Stimulated activated CD4-positive, alpha-beta T cell treated with anti-CD3 and anti-CD28 coated beads, TNF-alpha, amount 100 ng/mL, for 48 hours (primary cell): ENCODE results near the gene TRIO.

Experiments
- DNase-seq, 3 donors: peaks; one replicate each; pipeline ENCODE4 v3.0.0-alpha.2; 2020; ENCODE audit warnings: low read depth in 3 of 3

TRIO gene

GRCh38 chr5:14147210-14147609, 4.1 kb downstream of the TRIO start:
- no peak for DNase-seq

DNA sequence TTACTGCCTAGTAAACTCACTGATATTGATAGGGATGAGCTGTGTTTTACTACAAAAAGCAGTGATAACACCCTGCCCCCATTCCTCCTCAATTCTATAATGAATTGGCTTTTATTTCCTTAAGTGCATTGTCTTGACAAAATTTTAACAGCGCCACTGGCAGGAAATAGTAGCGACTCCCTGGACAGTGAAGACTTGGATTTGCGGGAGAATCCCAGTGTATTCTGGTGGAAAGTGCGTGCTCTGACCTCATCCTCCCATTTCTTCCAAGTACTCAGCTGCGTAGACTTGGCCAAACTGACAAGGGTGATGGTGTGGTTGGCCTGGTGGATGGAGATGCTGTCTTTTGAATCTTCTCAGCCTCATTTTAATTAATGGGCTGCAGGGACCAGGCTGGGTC, 5.3 kb downstream of the TRIO start:
- no peak for DNase-seq

DNA sequence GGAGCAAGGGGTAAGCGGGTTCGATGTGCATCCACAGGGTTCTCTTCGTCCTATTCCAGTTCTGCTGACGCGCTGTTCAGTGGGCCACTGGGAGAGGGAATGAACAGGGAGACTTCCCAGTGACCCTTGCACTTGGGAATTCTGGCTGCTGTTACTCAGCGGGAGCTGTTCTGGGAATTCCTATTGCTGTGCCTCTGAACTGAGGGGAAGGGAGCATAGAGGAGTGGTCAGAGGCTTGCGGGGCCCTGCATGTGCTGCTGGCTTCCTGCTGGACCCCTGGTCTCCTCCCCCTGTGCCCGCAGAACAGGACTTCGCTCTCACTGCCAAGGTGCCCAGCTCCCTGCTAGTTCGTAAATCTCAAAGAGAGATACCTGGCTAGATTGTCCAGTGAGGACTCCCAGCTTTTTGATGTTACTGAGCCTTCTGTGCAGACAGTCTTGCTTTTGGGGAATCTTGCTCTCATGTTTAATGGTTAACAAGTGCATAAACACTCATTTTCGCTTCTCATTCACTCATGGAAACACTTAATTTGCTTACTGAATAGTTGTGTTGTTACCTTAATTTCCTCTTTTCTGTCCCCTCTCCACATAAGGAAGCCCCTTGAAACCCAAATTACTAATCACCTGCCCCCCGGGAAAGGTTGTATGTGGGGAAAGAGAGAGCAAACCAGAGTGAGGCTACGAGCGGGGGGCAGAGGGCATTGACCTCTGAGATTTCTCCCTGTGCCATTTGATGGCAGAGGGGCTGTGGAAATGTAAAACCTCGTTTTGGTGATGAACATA, 5.9 kb downstream of the TRIO start:
- no peak for DNase-seq

DNA sequence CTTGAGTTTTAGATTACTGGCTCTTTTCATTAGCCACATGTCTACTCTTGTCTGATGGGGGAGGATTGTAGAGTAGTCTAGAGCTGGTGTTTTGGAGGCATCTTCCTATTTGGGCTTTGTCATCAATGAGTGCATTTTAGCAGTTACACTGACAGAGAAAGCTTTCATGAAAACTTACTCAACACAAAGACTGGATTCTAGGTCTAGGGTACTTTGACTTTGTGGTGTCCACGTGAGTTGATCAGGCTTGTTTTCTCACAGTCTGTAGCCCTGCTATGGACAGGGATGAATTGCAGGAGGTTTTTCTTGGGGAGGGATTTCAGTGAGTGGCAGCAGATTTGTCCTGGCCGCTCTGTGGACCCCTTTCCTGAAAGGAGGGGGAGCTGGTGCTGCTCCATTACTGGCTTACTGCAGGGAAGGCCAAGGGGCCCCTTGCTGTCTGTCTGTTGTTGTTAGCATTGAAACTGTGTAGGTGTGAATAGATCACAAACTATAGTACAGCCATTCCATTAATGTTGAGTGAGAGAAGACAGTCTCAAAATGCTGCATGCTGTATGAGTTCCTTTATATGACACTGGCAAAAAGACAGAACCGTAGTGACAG, 6.6 kb downstream of the TRIO start:
- DNase-seq, result no peak

GRCh38 chr5:14151416-14151815, 8.3 kb downstream of the TRIO start:
- DNase-seq, result no peak

GRCh38 chr5:14153071-14153864, 10.1 kb downstream of the TRIO start:
- DNase-seq, result no peak

DNA sequence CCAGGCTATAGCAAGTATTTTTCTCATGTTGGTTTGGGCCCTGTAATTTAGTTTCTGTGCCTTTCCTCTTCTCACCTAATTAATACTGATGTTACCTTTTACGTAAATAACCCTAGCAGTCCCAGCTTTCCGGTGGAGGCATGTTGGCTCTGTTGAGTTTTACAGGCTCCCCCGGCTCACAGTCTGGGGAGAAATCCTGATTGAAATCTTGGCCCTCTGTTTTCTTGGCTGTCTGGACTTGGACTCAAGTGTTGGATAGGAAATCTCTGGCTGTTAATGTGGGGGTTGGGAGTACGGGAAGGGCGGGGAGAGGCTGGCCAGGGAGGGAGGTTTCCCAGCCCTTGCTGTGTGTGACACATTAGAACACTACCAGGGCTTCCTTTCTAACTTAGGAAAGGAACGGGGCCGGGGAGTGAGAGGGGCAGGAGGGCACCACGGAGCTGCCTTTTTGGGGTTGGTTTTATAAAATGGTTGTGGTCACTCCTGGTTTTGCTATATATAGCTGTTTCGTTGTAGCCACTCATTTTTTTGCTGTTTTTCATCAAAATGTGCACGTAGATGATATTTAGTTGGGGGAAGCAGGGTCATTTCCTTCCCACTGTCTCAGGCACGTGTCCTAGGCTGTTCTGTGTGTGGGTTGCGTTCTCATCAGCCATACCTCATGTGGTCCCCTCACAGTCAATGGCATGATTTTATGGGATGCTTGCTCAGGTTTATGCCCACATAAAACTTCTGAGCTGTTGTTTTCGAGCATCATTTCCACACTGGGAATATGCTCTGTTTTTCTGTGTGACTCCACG, 11.0 kb downstream of the TRIO start:
- no peak for DNase-seq

- no peak for DNase-seq
Measured at GRCh38 chr5:14155075-14155474, 11.9 kb downstream of the TRIO start.

DNA sequence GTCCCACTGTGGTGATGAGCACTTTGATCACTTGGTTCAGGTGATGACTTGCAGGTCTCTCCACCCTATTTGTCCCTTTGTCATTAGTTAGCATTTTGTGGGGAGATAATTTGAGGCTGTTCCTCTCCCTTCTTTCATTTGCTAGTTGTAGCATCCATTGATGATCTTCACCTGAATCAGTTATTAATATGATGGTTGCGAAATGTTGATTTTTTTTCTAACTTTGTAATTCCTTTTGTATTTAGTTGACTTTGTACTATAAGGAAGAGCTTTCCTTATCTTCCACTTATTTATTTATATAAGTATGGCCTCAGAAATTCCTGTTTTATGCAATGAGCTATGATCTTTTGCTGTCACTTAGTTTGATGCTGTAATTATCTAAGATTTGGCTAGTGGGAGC, 12.6 kb downstream of the TRIO start:
- DNase-seq, result no peak

DNA sequence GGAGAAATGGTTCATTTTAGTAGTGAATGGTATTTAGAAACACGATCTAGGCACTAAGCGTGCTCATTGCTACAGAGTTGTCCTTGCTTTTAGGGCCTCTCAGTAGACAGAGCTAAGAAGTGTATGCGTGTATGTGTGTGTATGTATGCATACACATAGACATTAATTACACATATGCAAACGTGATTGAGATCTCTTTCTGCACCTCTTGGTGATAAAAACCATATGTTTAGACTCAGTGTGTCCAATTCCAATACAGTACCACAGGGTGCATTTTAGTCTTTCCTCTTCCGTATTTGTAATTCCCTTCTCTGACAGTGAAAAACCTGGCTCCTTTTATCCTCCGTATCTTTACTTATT, 13.1 kb downstream of the TRIO start:
- DNase-seq, result no peak

DNA sequence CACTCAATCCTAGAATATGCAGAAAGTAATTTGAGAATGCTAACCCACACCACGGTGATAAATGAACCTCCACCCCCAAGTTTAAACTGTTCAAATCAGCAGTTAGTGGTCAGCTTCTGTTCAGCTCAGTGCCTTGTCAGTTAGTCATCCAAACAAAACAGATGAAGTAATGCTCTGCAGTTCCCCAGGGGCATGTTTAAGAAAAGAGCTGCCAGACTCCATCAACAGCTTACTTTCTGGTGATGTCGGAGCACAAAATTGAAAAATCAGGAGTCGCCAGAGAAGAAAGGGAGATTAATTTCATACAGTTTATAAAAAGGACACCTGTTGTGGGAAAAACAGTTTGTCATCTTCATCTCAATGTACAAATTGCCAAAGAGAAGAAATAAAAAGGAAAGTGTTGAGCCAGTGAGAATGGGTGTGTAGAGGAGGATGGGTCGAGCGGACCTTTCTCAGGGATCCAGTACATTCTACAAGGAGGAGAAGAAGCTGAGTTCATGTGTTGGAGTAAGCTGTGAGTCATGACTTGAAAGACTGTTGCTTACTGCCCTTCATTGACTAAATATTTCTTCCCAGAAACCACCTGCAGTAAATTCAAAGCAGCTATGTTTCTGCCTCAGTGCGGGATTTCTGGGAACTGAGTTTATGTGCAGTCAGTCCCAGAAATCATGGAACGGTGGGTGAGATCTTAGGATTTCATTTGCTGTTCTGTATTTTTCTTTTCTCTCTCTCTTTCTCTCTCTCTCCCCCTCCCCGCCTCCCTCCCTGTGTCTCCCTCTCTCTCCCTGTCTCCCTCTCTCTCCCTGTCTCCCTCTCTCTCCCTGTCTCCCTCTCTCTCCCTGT, 13.7 kb downstream of the TRIO start:
- DNase-seq, result no peak

DNA sequence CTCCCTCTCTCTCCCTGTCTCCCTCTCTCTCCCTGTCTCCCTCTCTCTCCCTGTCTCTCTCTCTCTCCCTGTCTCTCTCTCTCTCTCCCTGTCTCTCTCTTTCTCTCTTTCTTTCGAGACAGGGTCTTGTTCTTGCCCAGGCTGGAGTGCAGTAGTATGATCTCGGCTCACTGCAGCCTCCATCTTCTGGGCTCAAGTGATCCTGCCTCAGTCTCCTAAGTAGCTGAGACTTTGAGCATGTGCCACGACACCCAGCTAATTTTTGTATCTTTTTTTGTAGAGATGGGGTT, 14.3 kb downstream of the TRIO start:
- no peak for DNase-seq

DNA sequence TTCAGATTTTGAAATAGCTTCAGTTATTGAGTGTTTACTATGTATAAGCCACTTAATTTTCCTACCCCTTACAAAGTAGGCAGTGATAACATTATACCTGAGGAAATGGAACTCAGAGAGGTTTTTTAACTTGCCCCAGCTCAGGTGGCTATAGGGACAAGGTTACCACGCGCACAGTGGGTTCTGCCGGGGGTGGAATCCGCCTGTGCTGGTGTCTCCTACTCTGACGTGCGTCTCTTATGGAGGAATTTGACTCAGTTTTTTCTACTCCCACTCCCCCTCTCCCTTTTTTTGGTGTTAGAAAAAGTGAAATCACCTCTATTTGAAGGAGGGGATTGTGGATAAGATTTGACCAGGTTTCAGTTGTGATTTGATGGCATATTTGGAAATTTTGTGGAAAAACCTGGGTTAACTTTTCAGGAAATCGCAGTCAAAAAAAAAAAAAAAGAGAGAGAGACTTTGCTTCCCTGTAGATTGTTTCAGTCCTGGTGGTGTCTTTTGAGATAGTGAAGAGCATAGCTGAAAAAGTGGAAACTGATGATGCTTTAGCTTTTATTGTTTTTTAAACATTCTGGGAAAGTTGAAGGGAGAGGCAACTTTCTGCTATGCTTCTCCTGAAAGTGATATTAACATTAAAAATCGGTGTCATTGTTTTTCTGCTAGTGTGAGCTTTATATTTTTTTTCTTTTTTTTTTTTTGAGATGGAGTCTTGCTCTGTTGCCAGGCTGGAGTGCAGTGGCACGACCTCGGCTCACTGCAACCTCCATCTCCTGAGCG, 15.9 kb downstream of the TRIO start:
- DNase-seq, result no peak

DNA sequence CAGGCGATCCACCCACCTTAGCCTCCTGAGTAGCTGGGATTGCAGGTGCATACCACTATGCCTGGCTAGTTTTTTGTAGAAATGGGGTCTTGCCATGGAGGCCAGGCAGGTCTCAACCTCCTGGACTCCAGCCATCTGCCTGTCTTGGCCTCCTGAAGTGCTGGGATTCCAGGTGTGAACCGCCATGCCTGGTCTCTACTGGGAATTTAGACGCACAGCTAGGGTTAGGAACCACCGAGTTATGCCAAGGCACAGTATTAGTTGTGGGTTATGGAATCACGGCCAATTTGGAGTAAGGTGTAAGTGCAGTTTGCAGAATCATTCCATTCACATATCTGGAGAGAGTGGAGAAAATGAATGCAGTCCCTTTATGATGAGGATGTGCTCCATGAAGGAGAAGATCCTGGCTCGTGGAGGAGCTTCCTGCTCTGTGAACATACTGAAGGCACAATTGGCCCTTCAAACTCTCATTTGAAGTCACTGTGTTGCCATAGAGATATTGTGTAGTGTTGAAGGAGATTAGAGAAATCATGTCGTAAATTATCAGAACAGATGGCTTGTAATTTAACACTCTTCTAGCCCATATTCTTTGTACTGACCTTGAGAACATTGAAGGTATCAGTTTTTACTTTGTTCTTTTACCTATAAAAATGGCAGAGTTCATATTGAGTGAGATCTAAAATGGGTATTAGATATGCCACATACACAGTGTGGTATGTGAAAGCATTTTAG, 18.8 kb downstream of the TRIO start:
- DNase-seq, result no peak

DNA sequence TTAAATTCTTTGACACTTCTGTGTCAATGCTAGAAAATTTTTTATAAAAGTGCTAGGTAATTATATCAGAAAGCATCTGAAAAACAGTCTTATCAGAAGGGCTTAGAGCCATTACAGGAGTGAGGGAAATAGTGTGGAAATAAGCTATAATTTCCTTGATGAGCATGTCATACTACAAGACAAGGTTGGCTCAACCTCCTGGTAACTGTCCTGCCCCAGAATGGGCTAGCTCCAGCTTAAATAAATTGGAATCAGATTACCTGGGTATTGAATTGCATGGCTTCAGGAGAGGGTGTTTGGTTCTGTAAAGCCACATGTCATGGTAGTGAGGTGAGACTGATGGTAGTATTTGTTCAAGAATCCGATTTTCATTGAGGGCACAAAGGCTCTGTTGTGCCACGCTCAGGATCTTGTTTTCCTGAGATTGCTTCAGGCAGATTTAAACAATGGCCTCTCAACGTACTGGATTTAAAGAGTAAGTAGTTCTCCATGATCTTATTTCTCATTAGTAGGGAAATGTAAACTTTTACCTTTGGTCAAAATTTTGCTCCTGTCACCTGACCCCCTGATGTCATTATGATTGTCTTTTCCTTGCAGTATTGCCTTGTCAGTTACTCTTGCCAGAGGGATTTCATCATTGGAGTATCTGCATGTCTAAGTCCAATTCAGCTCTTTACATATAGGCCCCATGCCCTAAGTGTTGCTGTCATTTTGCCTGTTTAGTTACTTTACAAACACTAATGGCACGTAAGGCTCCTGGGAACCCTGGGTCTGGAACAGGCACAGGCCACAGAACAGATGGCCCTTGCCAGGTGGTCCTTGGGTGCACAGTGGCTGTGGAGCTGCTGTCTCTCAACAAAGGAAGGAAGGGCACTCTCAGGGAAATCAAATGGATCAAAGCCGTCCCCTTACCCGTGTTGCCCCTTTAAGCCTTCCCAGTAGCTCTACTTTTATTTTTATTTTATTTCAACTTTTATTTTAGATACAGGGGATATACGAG, 21.3 kb downstream of the TRIO start:
- no peak for DNase-seq

GRCh38 chr5:14165375-14166106, 22.4 kb downstream of the TRIO start:
- no peak for DNase-seq

DNA sequence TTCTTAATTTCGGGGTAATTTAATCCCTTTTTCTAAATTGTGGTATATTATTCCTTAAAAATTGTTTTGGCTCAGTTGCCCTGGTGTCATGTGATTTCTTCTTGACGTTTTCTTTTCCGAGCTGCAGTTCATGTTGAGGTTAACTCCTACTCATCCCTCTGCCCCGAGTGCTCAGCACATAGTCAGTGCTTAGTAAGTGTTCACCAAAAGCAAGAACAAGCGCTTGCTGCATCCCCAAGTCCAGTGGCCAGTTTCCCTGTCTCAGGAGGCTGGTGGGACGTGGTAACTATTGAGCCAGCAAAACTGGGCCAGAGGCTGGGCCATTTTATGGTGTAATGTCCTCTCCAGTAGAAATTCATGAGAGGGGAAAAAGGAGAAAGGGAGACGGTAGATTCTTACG, 23.3 kb downstream of the TRIO start:
- DNase-seq, result no peak

DNA sequence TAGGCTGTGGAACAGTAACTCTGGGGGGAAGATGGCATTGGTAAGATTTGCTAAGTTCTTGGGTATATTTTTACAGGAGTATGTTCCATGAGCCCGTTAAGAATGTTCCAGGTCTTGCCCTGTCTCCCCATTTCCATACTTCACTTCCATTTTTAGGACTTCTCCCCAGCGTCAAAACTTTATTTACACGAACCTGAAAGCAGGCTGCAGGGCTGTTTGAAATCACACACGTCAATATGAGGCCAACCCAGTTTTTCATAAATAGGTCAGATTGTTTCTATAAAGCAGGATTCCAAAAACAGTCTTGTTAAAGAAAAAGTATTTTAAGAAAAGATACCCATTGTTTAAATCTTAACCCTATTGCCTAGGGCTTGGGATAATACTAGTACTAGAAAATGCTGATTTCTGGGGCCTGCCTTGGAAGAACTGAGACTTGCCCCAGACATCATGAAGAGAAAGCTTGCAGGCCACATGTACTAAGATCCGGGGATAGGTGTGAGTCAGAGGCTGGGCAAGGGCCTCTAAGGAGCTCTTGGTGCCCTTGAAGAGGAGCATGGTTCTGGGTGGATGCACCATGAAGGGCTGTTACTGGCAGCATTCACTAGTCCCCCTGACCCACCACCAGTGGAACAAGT, 24.2 kb downstream of the TRIO start:
- no peak for DNase-seq
